HL-60/S4 treated with retinoic acid at 250 ng/mL for 4 days and 3 days (cell line): Measurements from ENCODE around the gene SNAPC3.
"Not testable (repeated sequence)": the region's sequence is repeated elsewhere in the genome, so short reads cannot be mapped to it uniquely, and the experiment has no call there.

Source experiments
- in situ Hi-C: fragments of 300-500 bp; cut with MboI; formaldehyde crosslinking; loops from 2 replicates; pipeline ENCODE4 v1.7.0; 2022; ENCODE audit warnings: low sequenced_read_pairs

Gene SNAPC3

GRCh38 chr9:15422372-15423230 is at the start of gene SNAPC3:
Gene SNAPC3, plus strand, starts transcription at chr9:15422876. Its CDS starts 4 bp downstream, at chr9:15422880.
- in situ Hi-C loops = loop anchor here (25.0 kb wide), 1 partner anchor 90 kb away; the partner anchor contains the start of gene PSIP1

- in situ Hi-C loops = no loop called here
Measured at GRCh38 chr9:15373881-15374280, 48.8 kb upstream of the SNAPC3 start.

- in situ Hi-C loops = no loop called here
Measured at GRCh38 chr9:15374310-15374709, 48.4 kb upstream of the SNAPC3 start.

- in situ Hi-C loops = no loop called here
Measured at GRCh38 chr9:15374825-15375224, 47.9 kb upstream of the SNAPC3 start.

GRCh38 chr9:15377625-15378540 is 44.8 kb upstream of the SNAPC3 start:
- in situ Hi-C loops = no loop called here

- in situ Hi-C loops = not testable (repeated sequence)
Measured at GRCh38 chr9:15379317-15379716, 43.4 kb upstream of the SNAPC3 start.

- in situ Hi-C loops = not testable (repeated sequence)
Measured at GRCh38 chr9:15379888-15380287, 42.8 kb upstream of the SNAPC3 start.

- in situ Hi-C loops = no loop called here
Measured at GRCh38 chr9:15381491-15381890, 41.2 kb upstream of the SNAPC3 start.

GRCh38 chr9:15386465-15386864 is 36.2 kb upstream of the SNAPC3 start:
- in situ Hi-C loops = no loop called here

GRCh38 chr9:15389173-15389572 is 33.5 kb upstream of the SNAPC3 start:
- in situ Hi-C loops = no loop called here

- in situ Hi-C loops = no loop called here
Measured at GRCh38 chr9:15389631-15390030, 33.0 kb upstream of the SNAPC3 start.

- in situ Hi-C loops = no loop called here
Measured at GRCh38 chr9:15390201-15390600, 32.5 kb upstream of the SNAPC3 start.

- in situ Hi-C loops = no loop called here
Measured at GRCh38 chr9:15392363-15392762, 30.3 kb upstream of the SNAPC3 start.

- in situ Hi-C loops = loop anchor here (25.0 kb wide), 1 partner anchor 112 kb away; the partner anchor contains the start of gene PSIP1
Measured at GRCh38 chr9:15400281-15400941, 22.3 kb upstream of the SNAPC3 start.

GRCh38 chr9:15401266-15401665 is 21.4 kb upstream of the SNAPC3 start:
- in situ Hi-C loops = loop anchor here (25.0 kb wide), 1 partner anchor 111 kb away; the partner anchor contains the start of gene PSIP1

- in situ Hi-C loops = loop anchor here (25.0 kb wide), 1 partner anchor 109 kb away; the partner anchor contains the start of gene PSIP1
Measured at GRCh38 chr9:15403155-15403554, 19.5 kb upstream of the SNAPC3 start.

GRCh38 chr9:15404171-15404570 is 18.5 kb upstream of the SNAPC3 start:
- in situ Hi-C loops = loop anchor here (25.0 kb wide), 1 partner anchor 108 kb away; the partner anchor contains the start of gene PSIP1

GRCh38 chr9:15416880-15417279 is 5.8 kb upstream of the SNAPC3 start:
- in situ Hi-C loops = loop anchor here (25.0 kb wide), 1 partner anchor 95 kb away; the partner anchor contains the start of gene PSIP1

- in situ Hi-C loops = loop anchor here (25.0 kb wide), 1 partner anchor 95 kb away; the partner anchor contains the start of gene PSIP1
Measured at GRCh38 chr9:15417626-15418025, 5.0 kb upstream of the SNAPC3 start.

- in situ Hi-C loops = loop anchor here (25.0 kb wide), 1 partner anchor 92 kb away; the partner anchor contains the start of gene PSIP1
Measured at GRCh38 chr9:15420796-15421195, 1.9 kb upstream of the SNAPC3 start.
